Thyroid gland (tissue), 4 donors: ENCODE results near the gene TFF3.

Source experiments
- POLR2A ChIP-seq, 2 donors: fragments of 450-650 bp; IDR thresholded peaks; one replicate each; pipeline ENCODE4 v1.6.1; 2017; ENCODE audit warnings: antibody characterized with exemption in 2 of 2, mild to moderate bottlenecking in 2 of 2, moderate library complexity in 1 of 2
- TF ChIP-seq, protein P1 (sequence below), 6 experiments: fragments of 200-600 bp in 3 of 6; fragments of 450-650 bp in 3 of 6; sonication (generic) in 3 of 6; IDR thresholded peaks; one replicate each; pipeline ENCODE4 v1.5.1; 2016 to 2019; ENCODE audit warnings: antibody characterized with exemption in 6 of 6, mild to moderate bottlenecking in 2 of 6, inconsistent platforms in 1 of 6, moderate library complexity in 1 of 6

- TF ChIP-seq, protein P1, sequence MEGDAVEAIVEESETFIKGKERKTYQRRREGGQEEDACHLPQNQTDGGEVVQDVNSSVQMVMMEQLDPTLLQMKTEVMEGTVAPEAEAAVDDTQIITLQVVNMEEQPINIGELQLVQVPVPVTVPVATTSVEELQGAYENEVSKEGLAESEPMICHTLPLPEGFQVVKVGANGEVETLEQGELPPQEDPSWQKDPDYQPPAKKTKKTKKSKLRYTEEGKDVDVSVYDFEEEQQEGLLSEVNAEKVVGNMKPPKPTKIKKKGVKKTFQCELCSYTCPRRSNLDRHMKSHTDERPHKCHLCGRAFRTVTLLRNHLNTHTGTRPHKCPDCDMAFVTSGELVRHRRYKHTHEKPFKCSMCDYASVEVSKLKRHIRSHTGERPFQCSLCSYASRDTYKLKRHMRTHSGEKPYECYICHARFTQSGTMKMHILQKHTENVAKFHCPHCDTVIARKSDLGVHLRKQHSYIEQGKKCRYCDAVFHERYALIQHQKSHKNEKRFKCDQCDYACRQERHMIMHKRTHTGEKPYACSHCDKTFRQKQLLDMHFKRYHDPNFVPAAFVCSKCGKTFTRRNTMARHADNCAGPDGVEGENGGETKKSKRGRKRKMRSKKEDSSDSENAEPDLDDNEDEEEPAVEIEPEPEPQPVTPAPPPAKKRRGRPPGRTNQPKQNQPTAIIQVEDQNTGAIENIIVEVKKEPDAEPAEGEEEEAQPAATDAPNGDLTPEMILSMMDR (IDR thresholded peaks at IDR 0.05) = no peak
- TF ChIP-seq POLR2A (IDR thresholded peaks at IDR 0.05) = no peak
Observed at GRCh38 chr21:42357307-42357706, 42.1 kb upstream of the TFF3 start.
